ENCODE data around the gene GRK5.

Gene GRK5

DNA sequence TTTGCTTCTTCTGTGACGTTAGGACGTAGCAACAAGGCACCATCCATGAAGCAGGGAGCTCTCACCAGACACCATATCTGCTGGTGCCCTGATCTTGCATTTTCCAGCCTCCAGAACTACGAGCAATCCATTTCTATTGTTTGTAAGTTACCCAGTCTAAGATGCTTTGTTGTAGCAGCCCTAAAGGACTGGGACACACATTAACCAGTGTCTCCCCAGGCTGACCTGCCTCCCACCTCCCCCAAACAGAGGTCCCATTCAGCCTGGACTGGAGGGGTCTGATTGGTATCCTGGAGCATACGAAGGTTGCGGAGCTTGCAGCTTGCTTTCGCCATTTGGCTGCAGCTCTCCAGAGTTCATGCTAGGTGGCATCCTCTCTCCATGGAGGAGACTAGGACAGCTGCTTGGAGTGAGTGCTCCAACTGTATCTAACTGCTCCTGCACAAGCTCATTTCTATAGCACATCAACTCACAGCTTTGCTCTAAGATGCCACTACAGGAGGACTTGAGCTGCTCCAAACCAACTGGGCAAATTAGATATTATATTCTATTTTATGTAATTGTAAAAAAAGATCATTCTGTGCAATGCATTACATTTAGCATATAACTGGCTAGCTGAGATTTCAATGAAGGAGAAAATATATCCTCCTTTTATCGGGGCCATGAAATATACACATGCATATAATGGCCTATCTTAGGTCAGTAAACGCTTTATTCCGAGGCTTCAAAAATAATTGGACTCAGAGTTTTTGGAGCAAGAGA, 8.0 kb upstream of the GRK5 start:
- no peak for DNase-seq

DNA sequence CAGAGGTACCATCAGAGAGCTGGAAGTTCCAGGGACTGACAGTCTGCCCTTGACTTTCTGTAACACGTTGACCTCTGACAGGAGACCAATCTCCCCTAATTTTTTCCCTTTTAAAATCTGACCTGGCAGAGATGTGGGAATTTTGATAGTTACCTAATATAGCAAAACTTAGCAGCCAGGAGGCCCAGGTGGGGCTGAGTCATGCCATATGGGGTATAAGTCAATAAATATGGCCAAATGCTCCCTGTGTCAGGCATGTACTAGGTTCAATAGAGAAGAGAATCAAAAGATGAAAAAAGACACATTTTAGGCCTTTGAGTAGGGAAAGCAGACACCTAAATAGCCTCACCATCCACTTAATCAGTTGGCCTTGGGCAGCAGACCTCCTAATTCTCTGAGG, 6.1 kb upstream of the GRK5 start:
- no peak for DNase-seq

DNA sequence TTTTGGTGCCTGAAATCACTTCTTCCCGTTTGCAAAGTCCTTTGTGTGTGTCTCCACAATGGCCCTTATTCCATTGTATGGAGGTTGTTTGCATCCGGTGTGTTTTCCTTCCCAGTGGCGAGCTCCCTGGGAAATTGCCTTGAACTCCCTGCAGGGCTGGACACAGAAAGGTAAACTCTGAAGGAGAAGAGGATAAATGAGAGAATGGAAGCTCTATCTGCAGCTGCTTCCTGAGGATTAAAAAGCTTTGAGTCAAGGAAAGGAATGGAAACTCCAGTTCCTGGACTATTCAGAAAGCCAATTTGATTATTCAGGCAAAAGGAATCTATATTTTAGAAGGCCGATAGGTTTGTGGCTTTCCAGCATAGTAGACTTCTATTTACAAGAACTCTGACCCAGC, 4.4 kb upstream of the GRK5 start:
- DNase-seq: no peak

DNA sequence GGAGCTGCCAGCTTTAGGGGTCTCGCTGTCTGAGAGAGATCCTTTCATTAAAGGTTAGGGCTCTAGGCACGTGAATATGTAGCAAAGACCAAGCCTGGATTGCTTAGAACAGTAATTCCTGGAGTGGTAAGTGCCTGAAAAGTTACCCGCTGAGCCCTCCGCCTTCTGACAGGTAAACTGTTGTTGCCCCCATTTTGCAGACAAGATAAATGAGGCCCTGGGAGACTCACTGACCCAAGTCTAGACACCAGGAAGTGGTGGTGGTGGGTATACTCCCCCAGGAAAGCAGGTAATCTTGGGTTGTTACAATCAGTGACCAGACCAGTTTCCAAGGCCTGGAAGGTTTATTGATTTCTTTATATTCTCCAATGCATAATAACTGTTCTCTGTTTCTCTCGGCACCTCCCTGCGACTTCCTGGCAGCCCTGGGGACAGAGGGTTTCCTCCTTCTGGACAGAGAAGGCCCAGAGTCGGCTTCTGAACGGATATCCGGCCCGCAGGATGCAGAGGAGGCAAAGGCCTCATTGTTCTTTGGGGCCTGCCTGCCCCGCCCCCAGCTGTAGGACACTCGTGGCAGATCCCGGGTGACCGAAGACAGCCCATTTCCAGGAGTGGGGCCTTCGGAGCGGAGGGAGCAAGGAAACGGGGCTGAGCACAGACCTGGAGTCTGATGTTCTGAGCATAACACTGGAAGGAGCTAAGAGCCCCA, 1.3 kb upstream of the GRK5 start:
- DNase-seq: no peak

DNA sequence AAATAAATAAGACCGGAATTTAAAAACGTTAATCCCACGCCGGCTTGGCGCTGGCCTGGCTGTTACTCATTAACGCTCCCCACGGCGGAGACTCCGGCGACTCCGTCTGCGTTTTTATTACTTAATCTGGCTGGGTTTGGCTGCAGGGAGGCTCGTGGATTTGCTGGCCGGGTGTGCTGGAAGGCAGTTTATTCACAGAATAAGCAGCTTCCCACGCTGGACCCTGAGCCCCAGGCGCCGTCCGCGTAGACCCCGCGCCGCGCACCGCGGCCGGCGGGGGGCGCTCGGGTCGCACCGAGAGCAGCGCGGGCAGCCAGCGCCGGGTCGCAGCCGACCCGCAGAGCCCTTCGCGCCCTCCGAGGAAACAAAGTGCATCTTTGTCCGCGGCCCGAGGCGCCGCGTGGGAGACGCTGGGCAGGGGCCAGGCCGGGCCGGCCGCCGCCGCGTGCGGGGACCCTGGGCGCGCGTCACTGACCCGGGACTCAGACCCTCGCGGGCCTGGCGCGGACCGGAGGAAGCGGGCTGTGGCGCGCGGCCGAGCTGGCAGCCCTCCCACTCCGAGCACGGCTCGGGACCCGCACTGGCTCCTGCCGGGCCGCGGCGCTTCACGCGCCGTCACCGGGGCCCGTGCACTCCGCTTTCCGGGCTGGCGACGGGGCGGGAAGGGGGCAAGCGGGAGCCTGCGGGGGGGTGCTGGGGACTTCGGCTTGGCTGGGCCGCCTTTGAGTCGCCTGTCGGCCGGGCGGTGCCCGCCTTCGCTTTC, 587 bp upstream of the GRK5 start:
- no peak for DNase-seq

DNA sequence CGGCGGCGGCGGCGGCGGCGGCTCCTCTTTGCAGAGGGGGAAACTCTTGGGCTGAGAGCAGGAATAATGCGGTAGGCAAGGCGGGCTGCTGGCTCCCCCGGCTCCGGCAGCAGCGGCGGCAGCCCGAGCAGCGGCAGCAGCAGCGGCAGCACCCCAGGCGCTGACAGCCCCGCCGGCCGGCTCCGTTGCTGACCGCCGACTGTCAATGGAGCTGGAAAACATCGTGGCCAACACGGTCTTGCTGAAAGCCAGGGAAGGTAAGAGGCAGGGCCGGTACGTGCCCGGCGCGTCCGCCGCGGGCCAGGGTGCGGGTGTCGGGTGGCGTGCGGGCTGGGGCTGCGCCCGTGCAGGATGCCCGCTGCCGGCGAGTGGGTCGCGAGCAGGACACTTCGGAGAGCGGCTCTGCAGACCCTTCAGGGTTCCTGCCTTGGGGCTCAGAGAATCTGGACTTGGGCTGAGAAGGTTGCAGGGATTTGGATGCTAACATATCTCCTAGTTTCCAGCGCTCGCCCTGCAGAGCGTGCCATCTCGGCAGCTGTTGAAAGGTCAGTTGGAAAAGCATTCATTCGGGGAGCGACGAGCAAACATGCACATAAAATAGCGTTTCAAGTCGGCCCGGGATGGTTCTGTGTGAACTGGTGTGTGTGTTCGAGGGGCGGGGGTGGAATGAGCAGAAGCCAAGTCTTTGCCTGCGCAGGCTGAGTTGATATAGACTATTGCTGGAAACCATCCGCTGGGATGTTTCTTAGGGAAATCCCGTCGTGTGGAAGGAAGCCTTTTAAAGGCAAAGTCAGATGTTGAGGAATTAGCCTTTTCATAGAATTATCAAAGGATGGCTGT, 562 bp downstream of the GRK5 start:
- DNase-seq: peak; percentile 46

DNA sequence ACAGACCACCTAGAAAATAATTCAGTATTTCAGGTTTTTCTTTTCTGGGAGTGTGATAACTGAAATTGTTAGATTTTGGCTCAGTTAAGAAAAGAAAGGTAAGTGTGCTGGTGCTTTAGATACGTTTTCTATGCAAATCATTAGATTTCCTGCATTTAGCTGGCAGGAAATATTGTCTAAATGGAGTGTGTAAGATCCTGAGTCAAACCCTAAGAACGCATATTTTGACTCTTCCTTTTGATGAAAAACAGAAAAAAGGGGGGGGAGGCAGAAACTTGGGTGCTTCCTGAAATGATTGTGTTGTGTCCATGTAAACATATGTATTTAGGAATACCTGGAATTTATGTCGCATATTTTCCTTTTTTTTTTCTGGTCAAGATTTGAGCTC, 1.2 kb downstream of the GRK5 start:
- no peak for DNase-seq

DNA sequence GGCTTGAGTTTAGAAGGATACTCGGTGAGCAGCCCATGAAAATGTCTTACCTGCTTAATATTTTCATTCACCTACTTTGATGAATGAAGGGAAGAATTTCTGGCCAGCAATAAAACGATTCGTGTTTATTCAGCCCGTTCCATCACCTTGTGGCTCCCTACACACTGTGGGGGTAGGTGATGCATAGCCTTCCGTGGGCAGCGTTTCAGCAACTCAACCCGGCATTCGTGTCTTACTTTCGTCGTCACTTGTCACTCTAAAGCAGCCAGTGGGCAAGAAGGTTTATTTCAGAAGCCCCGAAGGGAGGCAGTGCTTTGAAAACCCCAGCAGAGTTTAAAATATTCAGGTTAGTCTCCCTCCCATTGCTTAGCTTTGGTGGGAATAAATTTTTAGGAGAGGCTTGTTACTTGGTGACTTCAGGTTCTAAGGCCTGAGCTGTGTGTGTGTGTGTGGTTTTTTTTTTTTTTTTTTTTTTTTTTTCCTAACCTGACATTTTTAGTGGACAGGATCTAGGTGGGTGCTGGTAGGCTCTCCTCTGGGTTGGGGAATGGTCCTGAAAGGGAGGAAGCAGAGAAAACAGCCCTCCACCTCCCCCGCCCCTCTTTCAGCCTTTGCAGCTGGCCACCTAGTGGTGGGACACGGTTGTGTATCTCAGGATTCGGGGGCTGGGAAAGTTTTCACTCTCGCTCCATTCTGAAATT, 1.8 kb downstream of the GRK5 start:
- DNase-seq: no peak

DNA sequence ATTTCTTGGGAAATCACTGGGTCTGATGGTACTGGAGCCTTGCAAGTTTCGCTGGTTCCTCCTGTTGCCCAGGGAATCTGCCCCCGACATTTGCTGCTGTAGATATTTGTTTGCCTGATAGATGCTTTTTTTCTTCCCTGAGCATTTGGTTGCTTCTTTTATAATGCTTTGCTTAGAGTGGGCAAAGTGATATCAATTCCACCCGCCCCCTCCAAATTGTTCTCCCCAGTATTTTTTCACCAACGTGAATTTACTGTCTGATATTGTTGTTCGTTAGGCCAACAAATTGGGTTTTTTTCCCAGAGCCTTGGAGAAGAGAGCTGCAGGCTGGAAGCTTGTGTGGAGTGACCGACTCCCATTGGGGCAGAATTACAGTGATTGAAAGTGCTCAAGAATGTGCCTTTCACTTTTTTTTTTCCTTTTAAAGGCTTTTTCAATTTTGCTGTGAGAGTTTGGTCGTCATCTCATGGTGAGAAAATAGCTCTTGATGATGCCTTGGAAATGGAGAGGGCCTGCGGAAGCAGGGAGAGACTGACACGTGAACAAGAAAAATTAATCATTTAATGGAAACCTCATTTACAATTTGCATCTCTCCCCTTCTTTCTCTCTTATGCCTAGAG, 2.5 kb downstream of the GRK5 start:
- DNase-seq: no peak

DNA sequence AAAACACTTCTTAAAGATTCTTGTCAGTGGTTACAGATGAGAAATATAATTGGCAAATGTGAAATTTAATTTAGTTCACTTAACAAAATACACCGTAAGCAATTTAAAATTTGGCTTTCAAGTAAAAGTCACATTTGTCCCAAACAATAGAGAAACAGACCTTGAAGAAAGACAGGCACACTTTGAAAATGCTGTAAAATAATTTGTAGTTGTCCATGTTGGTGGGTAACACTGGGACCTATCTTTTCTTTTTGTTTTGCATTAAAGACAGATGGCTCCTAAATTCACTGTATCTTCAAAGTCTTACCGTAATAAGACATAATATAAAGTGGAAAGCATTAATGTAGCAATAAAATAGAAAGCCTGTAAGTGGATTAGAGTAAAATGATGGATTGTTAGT, 3.3 kb downstream of the GRK5 start:
- DNase-seq: no peak

DNA sequence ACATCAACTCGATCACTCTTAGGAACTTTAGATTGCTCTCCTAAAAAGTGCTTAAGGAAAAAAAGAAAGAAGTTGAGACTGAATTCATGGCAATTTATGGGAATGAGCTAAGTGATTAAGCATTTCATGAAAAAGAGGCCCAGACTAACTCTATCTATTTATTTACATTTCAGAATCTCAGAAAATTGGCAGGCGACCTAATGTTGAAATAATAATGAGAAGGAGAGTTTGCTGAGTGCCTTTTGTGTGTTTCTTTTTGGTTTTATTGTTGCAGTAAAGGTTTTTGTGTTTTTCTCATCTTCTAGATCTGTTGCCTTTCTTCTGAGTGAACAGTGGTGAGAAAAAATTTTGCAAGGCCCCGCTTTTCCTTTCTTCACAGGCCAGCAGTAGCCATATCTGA, 3.8 kb downstream of the GRK5 start:
- DNase-seq: no peak

DNA sequence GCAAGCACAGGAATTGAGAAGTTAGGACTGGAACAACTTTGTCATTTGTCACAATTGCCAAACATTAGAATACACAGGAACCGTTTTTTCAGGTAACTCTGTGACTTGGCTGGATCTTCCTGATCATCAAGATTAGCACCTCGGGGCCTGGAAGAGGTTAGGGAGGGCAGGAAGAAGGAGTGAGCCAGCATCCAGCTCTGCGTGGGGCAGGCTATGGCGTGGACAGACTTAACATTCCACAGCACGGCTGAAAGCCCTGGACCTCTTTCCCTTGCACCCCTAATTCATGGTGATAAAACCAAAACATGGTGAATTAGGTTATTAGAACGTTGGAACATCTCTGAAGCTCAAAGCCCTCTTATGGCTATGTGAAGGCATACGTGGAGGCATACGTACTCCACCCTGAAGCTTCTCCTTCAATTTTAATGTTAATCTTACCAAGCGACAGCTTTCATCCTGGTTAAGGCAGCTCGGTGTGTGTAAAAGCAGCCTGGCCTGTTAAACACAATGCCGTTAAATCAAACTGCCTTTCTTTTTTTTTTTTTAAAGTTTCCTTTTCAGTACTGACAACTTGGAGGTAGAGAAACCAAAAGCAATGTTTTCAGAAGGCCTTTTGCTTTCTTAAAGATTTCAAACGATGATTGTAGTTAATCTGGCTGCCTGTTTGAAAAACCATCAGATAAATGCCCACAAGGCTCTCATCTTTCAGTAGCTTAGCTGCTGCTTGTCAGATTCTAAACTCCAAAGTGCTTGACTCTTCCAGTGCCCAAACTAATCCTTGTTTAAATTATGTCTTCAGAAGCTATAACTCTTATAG, 4.5 kb downstream of the GRK5 start:
- DNase-seq: no peak

DNA sequence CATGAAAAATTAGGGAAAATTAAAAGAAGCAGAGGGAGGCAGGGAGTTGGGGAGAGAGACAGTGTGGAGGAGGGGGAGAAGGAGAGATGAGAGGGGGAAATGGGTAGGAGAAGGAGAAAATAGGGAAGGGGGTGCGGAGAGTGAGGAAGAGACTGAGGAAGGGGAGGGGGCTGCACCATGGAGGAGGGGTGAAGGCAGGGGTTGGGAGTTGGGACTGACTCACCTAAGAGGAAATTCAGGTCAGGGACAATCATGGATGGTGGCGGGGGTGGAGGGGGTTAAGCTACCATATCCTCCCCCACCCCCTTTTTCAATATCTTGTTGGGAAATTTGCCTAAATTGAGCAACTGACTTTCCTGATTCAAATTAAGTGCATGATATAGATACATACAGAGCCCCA, 8.0 kb downstream of the GRK5 start:
- no peak for DNase-seq

DNA sequence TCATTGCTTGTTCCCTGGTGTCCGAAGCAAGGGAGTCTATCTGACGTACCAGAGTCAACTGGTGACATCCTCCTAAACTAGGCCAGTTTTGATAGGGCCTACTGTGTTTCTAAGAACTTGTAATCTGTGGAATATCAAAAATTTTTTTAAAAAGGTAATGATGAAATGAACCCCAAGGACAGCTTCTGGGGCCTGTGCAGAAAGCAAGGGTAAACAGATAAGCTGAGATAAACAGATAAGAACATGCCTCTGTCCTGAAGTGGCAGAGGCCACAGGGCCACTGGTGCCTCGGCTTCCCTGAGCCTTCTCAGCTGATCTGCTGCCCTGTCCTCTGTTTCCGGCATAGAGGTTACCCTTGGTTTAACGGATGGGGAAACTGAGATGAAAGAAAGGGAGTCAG, 8.8 kb downstream of the GRK5 start:
- no peak for DNase-seq

DNA sequence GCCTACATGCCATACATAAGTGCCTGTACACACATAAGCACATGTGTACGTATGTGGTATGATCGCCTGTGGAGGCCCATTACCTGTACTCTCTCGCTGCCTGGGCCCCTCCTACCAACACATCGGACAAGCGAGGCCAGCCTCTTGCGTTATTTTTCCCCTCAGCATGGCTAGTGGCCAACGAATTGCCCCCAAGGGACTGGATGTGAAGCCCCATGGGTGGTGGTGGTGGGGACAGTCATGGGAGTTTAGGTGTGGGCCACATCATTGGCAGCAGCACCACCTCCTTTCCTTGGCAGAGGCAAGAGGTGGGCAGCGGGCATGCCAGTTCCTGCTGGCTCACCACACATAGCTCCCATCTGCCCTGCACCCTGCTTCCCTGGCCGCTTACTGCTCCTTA, 10.0 kb downstream of the GRK5 start:
- no peak for DNase-seq

DNA sequence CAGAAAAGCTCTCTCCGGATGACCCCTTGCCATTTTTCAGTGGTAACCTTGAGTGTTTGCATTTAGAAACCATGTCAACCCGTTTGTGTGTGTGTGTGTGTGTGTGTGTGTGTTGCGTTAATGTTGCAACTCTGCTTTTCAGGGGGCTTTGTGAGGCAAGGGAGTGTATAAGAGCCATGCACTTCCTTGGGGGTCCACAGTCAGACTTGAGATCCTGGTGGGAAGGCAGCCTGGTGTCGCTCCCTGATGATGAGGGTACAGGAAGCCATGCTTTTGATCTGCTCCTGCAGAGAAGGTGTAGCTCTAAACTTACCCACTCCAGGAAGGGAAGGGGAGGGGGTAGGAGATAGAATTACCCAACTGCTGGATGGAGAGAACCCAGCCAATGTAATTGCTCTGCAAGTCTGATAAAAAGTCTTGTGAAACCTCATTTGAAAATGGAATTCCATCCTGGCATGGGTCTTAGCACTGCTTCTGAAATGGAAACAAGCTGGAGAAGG, 10.7 kb downstream of the GRK5 start:
- DNase-seq: no peak

DNA sequence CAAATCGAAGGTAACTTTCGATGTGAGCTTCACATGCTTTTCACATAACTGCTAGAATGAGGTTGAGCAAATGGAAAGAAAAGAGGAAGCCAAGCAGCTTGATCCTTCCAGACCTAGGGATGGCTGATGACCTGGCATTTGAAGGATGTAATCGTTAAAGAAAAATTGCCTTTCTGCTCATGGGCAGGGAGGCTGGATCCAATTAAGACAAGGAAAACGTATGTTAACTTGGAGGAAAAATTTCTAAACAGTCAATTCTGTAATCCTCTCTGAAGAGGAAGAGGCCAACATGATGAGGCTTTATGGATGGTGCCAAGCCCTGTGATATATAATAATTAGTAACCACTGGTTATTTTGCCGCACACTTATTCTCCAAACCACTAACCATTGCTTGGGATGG, 12.5 kb downstream of the GRK5 start:
- DNase-seq: no peak

DNA sequence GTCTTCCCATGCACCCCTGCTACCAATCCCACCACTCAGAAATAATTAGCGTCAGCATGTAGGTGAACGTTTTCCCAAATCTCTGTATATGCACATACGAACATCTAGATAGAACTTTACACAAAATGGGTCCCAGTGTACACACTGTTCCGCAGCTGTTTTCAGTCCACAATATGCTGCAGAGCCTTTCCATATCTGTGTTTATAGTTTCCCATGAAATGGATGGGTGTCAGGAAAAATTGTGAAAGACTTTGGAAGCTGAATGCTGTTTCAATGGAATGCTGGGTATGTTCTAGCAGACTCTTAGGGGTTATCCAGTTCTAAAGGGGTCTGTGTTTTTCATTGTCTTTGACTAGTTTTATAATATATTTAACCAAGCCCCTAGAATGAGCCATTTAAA, 13.8 kb downstream of the GRK5 start:
- no peak for DNase-seq

DNA sequence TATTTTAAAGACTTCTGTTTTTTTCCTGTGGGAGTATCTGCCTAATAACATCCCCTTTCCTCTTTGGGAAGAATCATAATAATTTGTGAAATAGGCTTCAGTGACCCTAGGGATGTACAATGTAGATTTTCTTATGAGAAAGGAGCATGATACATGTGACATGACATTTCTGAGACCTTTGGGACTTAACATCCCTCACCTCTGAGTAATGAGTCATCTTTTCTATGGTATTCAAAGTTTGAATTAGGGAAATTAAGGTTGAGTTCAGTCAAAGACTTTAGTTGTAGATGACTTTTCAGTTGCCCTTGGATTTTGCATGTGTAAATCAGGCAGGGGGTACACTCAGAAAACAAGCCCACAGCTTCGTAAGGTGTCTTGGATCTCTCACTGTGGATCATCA, 14.3 kb downstream of the GRK5 start:
- DNase-seq: no peak

DNA sequence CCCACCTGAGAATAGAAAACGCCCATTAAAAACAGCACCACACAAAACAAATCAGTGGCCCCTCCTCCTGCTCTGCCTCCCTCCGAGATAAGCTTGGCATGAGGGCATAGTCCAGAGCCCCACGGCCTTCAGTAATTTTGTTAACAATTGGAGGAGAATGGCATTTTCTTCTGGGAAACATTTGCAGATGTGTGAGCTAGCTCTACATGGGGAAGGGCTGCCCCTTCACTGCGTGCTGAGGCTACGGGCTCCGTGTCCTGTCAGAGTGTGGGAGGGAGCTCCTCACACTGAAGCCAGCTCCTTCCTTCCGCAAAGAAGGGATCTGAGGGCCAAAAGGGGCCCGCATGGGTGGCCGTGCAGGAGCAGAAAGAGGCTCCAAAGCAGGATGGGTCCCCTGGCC, 15.2 kb downstream of the GRK5 start:
- no peak for DNase-seq

DNA sequence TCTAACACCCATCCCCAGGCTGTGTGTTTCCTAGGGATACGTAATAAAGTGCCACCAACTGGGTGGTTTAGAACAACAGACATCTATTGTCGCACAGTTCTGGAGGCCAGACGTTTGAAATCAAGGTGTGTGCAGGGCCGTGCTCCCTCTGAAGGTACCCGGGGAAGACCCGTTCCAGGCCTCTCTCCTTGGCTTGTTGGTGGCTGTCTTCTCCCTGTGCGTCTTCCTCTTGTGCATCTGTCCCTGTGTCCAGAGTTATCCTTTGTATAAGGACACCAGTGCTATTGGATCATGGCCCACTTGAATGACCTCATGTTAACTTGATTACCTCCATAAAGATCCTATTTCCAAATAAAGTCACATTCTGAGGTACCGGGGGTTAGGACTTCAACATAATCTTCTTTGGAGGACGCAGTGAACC, 15.6 kb downstream of the GRK5 start:
- no peak for DNase-seq
